ENCODE results near the gene DNAJC13.

DNA sequence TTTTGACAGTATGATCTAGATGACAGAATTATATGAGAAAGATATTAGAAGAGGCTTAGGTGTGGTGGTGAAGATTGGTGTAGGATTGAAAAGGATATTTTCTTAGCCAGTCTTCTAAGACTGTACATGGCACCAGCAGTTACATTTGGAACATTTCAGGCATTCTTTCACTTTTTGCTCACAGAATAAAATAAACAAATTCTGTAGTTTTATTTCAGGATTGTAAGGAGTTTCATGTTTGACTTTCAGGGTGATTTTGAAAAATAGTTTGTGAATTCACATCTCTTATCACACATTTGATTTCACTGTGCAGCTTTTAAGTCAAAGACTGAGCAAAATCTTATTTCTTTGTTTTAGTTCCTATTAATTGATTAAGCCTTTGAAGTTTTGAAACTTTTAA lies 27.1 kb downstream of the DNAJC13 start:
- no peak for TF ChIP-seq POLR2A (IDR thresholded peaks at IDR 0.05)
- TF ChIP-seq, protein P1, sequence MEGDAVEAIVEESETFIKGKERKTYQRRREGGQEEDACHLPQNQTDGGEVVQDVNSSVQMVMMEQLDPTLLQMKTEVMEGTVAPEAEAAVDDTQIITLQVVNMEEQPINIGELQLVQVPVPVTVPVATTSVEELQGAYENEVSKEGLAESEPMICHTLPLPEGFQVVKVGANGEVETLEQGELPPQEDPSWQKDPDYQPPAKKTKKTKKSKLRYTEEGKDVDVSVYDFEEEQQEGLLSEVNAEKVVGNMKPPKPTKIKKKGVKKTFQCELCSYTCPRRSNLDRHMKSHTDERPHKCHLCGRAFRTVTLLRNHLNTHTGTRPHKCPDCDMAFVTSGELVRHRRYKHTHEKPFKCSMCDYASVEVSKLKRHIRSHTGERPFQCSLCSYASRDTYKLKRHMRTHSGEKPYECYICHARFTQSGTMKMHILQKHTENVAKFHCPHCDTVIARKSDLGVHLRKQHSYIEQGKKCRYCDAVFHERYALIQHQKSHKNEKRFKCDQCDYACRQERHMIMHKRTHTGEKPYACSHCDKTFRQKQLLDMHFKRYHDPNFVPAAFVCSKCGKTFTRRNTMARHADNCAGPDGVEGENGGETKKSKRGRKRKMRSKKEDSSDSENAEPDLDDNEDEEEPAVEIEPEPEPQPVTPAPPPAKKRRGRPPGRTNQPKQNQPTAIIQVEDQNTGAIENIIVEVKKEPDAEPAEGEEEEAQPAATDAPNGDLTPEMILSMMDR (IDR thresholded peaks at IDR 0.05) = no peak
